ENCODE results near the gene CAPN8. TPM values are rescaled to one million over a fixed set of nuclear protein-coding genes. Genes with fewer than 3 reads are reported as not detected.

The CAPN8 gene
- total RNA-seq, 2 donors from 2014 or later: 0.44 TPM; not detected in 1

DNA sequence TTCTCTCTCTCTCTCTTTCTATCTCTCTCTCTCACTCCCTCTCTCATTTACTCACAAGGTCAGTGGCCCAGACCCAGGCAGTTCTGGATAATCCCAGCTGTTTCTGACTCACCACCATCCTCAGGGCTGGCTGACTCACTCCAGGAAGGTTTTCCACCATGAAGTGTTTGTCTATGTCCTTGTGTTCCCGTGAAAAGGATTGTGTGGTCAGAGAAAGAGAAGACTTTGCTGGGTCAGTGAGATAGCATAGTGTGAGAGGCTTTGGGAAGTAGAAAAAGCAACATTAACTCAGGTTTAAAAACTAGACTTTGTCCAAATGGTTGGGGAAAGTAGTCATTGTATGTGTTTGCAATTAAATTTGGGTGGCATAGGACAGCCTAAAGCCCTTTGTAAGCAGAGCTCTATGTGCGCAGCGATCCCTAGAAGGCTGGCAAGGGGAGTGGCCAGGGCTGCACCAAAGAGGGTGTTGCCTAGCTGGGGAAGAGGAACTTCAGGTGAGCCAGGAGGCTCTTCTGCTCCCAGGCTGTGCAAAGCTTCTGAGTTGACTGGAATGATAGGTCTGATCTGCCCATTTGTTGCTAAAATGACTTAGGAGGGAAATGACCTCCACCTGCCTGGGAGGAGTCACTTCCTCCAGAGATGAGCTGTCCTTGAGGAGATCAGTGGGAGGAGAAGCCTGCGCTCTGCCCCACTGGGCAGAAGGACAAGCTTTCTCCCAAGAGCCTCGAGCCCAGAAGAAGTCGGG is 41.9 kb upstream of the CAPN8 start:
- DNase-seq: peak; percentile 71
- H3K36me3 ChIP-seq (ENCODE audit: control insufficient read depth, insufficient read depth, low read length): no peaks in the 10 kb centered on the region
- no peak overlapping the region for H3K4me3 ChIP-seq (ENCODE audit: low read length)
- H3K4me1 ChIP-seq (ENCODE audit: control insufficient read depth, insufficient read depth, low read length): peaks cover 8% of the 10 kb centered on the region
- no peaks in the 10 kb centered on the region for H3K9me3 ChIP-seq (ENCODE audit: control insufficient read depth, low read length)
- H3K9me3 Mint-ChIP-seq: no peaks in the 10 kb centered on the region
- H3K27me3 ChIP-seq (ENCODE audit: control insufficient read depth, insufficient read depth, low read length, poor library complexity, severe bottlenecking): no peaks in the 10 kb centered on the region
- no peak overlapping the region for H3K27ac ChIP-seq (ENCODE audit: low read depth, low read length)
- WGBS, 2 experiments (ENCODE audit: insufficient coverage in 1 of 2, insufficient read length in 1 of 2): 76 to 81% methylated on average over 6 of the region's 6 CpGs
- H3K4me3 Mint-ChIP-seq: no peak overlapping the region
- no peak overlapping the region for H3K9ac ChIP-seq (ENCODE audit: extremely low read depth, low read length, poor library complexity, severe bottlenecking)
- peaks cover 34% of the 10 kb centered on the region for H3K4me1 Mint-ChIP-seq
- no peak overlapping the region for H3K27ac Mint-ChIP-seq
- no peaks in the 10 kb centered on the region for H3K36me3 Mint-ChIP-seq (ENCODE audit: low read depth)
- TF ChIP-seq, protein P1, sequence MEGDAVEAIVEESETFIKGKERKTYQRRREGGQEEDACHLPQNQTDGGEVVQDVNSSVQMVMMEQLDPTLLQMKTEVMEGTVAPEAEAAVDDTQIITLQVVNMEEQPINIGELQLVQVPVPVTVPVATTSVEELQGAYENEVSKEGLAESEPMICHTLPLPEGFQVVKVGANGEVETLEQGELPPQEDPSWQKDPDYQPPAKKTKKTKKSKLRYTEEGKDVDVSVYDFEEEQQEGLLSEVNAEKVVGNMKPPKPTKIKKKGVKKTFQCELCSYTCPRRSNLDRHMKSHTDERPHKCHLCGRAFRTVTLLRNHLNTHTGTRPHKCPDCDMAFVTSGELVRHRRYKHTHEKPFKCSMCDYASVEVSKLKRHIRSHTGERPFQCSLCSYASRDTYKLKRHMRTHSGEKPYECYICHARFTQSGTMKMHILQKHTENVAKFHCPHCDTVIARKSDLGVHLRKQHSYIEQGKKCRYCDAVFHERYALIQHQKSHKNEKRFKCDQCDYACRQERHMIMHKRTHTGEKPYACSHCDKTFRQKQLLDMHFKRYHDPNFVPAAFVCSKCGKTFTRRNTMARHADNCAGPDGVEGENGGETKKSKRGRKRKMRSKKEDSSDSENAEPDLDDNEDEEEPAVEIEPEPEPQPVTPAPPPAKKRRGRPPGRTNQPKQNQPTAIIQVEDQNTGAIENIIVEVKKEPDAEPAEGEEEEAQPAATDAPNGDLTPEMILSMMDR (conservative IDR thresholded peaks at IDR 0.05): no peak
- H3K27me3 Mint-ChIP-seq (ENCODE audit: insufficient read depth): peaks cover 19% of the 10 kb centered on the region

DNA sequence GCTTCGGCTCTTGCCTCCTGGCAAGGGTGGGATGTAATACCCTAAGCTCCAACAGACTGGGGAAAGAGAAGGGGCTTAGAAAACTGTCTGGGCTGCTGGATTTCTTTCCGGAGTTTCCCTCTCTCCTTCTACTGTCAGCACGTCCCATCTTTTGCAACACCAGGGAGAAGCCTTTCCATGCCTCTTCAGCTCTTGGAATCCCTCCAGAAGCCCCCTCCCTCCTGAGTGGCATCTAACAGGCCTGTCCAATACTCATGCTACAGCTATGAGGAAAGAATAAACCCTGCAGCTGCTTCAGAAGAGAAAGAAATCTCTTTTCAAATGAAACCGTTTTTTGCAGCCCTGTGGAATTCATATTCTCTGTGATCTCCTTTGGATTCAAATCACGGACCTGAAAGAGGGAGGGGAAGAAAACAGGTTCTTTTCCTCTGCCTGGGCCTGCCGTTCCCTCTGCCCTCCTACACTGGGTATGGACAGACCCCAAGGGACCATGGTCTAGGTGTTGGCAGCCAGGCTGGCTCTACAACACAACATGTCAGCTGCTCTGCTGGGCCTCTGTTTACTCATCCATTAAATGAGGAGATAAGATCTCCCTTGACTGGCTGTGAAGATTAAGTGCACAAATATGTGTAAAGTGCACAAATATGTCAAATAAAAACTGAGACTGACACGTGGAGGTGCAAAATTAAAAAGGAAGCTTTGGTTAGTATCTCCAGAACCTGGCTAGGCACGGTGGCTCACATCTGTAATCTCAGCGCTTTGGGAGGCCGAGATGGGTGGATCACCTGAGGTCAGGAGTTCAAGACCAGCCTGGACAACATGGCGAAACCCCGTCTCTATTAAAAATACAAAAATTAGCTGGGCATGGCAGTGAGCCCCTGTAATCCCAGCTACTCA is 40.8 kb upstream of the CAPN8 start:
- peaks cover 8% of the 10 kb centered on the region for H3K4me1 ChIP-seq (ENCODE audit: control insufficient read depth, insufficient read depth, low read length)
- Mint-ChIP-seq H3K9me3 (no peaks in the 10 kb centered on the region), H3K4me1 (peaks cover 36% of the 10 kb centered on the region), H3K36me3 (ENCODE audit: low read depth) (no peaks in the 10 kb centered on the region), H3K27ac (no peak overlapping the region), H3K4me3 (no peak overlapping the region), H3K27me3 (ENCODE audit: insufficient read depth) (peaks cover 22% of the 10 kb centered on the region)
- H3K27me3 ChIP-seq (ENCODE audit: control insufficient read depth, insufficient read depth, low read length, poor library complexity, severe bottlenecking): no peaks in the 10 kb centered on the region
- 84 to 86% methylated on average over 10 to 12 of the region's 12 CpGs for WGBS, 2 experiments (ENCODE audit: insufficient coverage in 1 of 2, insufficient read length in 1 of 2)
- no peak overlapping the region for H3K4me3 ChIP-seq (ENCODE audit: low read length)
- H3K27ac ChIP-seq (ENCODE audit: low read depth, low read length): no peak overlapping the region
- peak; percentile 51 for DNase-seq
- H3K9me3 ChIP-seq (ENCODE audit: control insufficient read depth, low read length): no peaks in the 10 kb centered on the region
- no peaks in the 10 kb centered on the region for H3K36me3 ChIP-seq (ENCODE audit: control insufficient read depth, insufficient read depth, low read length)
- TF ChIP-seq, protein P1 (conservative IDR thresholded peaks at IDR 0.05): no peak
- no peak overlapping the region for H3K9ac ChIP-seq (ENCODE audit: extremely low read depth, low read length, poor library complexity, severe bottlenecking)

DNA sequence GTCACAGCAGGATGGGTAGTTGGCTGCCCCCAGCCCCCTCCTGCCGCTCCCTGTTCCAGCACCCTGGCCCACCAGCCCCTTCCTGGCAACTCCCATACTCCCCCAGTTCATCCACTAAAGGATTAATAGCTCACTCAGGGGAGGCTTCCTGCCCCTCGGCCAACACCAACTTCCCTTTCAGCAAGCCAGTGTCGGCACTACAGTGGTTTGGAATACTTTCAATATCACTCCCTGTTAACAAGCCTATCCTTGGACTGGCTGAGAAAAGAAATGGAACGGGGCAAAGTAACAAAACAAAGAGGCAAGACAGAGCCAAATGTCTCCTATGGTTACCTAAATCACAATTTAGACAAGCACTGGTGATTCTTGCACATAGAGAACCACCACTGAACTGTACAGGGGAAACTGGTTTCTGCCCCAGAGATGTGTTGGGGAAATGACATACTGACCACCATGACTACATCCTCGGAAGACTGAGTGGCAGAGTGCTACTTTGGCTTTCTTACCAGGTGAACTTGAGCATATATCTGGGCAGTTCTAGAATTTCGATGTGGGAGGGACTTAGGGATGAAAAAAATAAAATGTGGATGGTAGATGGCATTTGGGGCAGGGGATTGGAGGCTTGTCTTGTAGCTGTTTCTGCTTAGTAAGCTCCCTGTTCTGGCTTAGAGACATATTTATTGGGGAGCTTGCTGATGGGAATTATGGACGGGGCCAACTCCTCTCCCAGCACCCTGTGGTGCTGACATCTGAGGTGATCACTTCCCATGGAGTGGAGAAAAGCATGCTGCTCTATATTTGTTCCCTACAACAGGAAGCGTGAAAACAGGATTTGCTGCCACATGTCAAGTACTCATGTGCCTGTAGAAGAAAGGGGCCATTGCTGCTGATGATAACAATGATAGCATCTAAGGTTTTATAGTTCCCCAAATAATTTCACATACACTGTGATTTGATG is 39.7 kb upstream of the CAPN8 start:
- TF ChIP-seq, protein P1 (conservative IDR thresholded peaks at IDR 0.05): no peak
- H3K9ac ChIP-seq (ENCODE audit: extremely low read depth, low read length, poor library complexity, severe bottlenecking): no peak overlapping the region
- no peaks in the 10 kb centered on the region for H3K9me3 Mint-ChIP-seq

More for the DNA sequence above, 39.7 kb upstream of the CAPN8 start:
- Mint-ChIP-seq H3K4me1 (peaks cover 33% of the 10 kb centered on the region), H3K36me3 (ENCODE audit: low read depth) (no peaks in the 10 kb centered on the region), H3K27me3 (ENCODE audit: insufficient read depth) (peaks cover 22% of the 10 kb centered on the region), H3K27ac (no peak overlapping the region), H3K4me3 (no peak overlapping the region)
- no peaks in the 10 kb centered on the region for H3K36me3 ChIP-seq (ENCODE audit: control insufficient read depth, insufficient read depth, low read length)
- peaks cover 5% of the 10 kb centered on the region for H3K4me1 ChIP-seq (ENCODE audit: control insufficient read depth, insufficient read depth, low read length)
- H3K9me3 ChIP-seq (ENCODE audit: control insufficient read depth, low read length): no peaks in the 10 kb centered on the region
- no peak overlapping the region for H3K4me3 ChIP-seq (ENCODE audit: low read length)
- no peaks in the 10 kb centered on the region for H3K27me3 ChIP-seq (ENCODE audit: control insufficient read depth, insufficient read depth, low read length, poor library complexity, severe bottlenecking)
- H3K27ac ChIP-seq (ENCODE audit: low read depth, low read length): no peak overlapping the region
- 86 to 94% methylated on average over 4 to 8 of the region's 8 CpGs for WGBS, 2 experiments (ENCODE audit: insufficient coverage in 1 of 2, insufficient read length in 1 of 2)
- DNase-seq: peak; percentile 43

Measured in endodermal cell (in vitro differentiated cells).